SU-DHL-6 (cell line): ENCODE data around the gene MRPL44.
"Not testable (repeated sequence)": the region's sequence is repeated elsewhere in the genome, so short reads cannot be mapped to it uniquely, and the experiment has no call there.

ENCODE experiments used
- H2AFZ ChIP-seq: fragments of 200-600 bp; sonication (generic); 2 replicates; pipeline ENCODE4 v1.6.1; 2014; ENCODE audit warnings: low read depth, mild to moderate bottlenecking, moderate library complexity, mixed read lengths, antibody characterized with exemption, low read length; ENCODE audit not compliant: severe bottlenecking
- H3F3A ChIP-seq: fragments of 200-600 bp; shearing (Covaris generic); 2 replicates; pipeline ENCODE4 v1.6.0; 2016; ENCODE audit warnings: antibody characterized with exemption, mild to moderate bottlenecking; ENCODE audit not compliant: insufficient read depth
- H3K27ac ChIP-seq: fragments of 200-600 bp; sonication (generic); 2 replicates; pipeline ENCODE4 v1.5.1; 2016; ENCODE audit warnings: low read depth, mild to moderate bottlenecking, low read length, moderate library complexity, mixed read lengths
- H3K27me3 ChIP-seq: fragments of 200-600 bp; sonication (generic), shearing (Covaris generic); 2 replicates; pipeline ENCODE4 v1.6.0; 2014; ENCODE audit warnings: mild to moderate bottlenecking, low read length
- H3K36me3 ChIP-seq: fragments of 200-600 bp; sonication (generic); 2 replicates; pipeline ENCODE4 v1.6.1; 2014; ENCODE audit warnings: mild to moderate bottlenecking, low read length, mixed read lengths
- H3K4me2 ChIP-seq: fragments of 300-600, 200-600 bp; shearing (Covaris generic), sonication (generic); 2 replicates; pipeline ENCODE4 v1.6.0; 2014; ENCODE audit warnings: low read length, low read depth, mild to moderate bottlenecking; ENCODE audit not compliant: poor library complexity, severe bottlenecking
- H3K4me3 ChIP-seq: fragments of 200-600 bp; sonication (generic); 2 replicates; pipeline ENCODE4 v1.5.1; 2014; ENCODE audit warnings: antibody characterized with exemption, low read length, mild to moderate bottlenecking, mixed read lengths; ENCODE audit not compliant: insufficient read depth, poor library complexity, severe bottlenecking
- H3K79me2 ChIP-seq: fragments of 200-600 bp; sonication (generic); 2 replicates; pipeline ENCODE4 v1.6.1; 2014; ENCODE audit warnings: mild to moderate bottlenecking, low read length, moderate library complexity; ENCODE audit not compliant: insufficient read depth
- H3K9ac ChIP-seq: fragments of 200-600 bp; sonication (generic); 2 replicates; pipeline ENCODE4 v1.7.0; 2014; ENCODE audit warnings: mild to moderate bottlenecking, low read length
- H3K9me2 ChIP-seq: fragments of 200-600 bp; sonication (generic); replicated peaks from 2 replicates; pipeline ENCODE4 v1.6.1; 2014; ENCODE audit warnings: low read length; ENCODE audit not compliant: insufficient read depth
- H3K9me3 ChIP-seq: fragments of 200-600 bp; sonication (generic); 2 replicates; pipeline ENCODE4 v1.6.1; 2014; ENCODE audit warnings: low read length, mixed read lengths; ENCODE audit not compliant: insufficient read depth
- H4K20me1 ChIP-seq: fragments of 200-600 bp; sonication (generic); 2 replicates; pipeline ENCODE4 v1.6.1; 2014; ENCODE audit warnings: low read depth, mild to moderate bottlenecking, antibody characterized with exemption, low read length, moderate library complexity, mixed read lengths
- CTCF ChIP-seq: fragments of 200-600 bp; sonication (generic); IDR thresholded peaks from one replicate; pipeline ENCODE4 v1.5.1; 2017; ENCODE audit warnings: antibody characterized with exemption, mild to moderate bottlenecking, low read length, moderate library complexity; ENCODE audit not compliant: insufficient read depth, poor library complexity, severe bottlenecking
- EZH2phosphoT487 ChIP-seq: fragments of 200-600 bp; sonication (generic), shearing (Covaris generic); conservative IDR thresholded peaks from 2 replicates; pipeline ENCODE4 v1.6.1; 2018; ENCODE audit warnings: mild to moderate bottlenecking, antibody characterized with exemption, low read length, moderate library complexity, mixed read lengths

MRPL44 gene

DNA sequence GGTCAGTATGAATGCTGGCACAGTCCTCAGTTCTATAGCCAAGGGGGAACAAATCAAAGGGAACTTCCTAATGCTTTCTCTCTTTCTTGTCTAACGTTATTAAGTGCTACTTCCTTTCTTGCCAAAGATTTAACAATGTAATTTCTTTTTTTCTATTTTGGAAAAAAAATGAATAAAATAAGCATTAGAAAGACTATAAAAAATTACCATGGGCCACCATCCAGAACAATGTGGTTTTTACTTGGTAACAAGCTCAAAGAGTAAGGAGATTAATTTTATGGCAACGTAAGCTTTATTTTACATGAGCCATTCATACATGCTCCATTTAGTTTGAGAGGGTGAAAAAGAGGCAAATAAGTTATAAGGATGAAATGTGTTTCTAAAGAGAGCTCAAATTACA, 41.7 kb downstream of the MRPL44 start:
- Histone ChIP-seq H3K27ac (no peak overlapping the region), H3K4me3 (no peak overlapping the region), H3K79me2 (no peaks in the 10 kb centered on the region), H3K36me3 (no peaks in the 10 kb centered on the region), H3F3A (no peaks in the 10 kb centered on the region), H4K20me1 (no peaks in the 10 kb centered on the region), H3K9me2 (no peaks in the 10 kb centered on the region), H3K9ac (no peak overlapping the region), H3K4me2 (no peak overlapping the region), H2AFZ (no peak overlapping the region), H3K9me3 (no peaks in the 10 kb centered on the region), H3K27me3 (no peaks in the 10 kb centered on the region)
- TF ChIP-seq CTCF (no peak), EZH2phosphoT487 (no peak)

DNA sequence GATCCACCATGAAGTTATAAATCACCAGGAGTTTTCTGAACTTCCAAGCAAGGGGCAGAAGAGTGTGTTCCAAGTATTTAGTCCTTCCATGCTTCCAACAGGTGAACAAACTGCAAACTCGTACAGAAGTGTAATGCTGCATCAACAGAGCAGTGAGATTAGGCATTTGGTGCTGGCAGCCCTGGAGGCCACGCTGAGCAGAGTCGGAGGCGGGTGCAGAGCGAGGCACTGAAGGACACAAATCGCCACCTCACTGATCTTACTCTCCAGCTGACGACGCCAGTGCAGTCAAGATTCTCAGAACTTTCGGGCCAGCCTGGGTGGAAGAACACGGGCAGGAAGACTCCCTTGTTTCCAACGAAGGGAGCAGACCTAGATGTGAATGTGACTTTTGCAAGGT, 42.6 kb downstream of the MRPL44 start:
- no peak for TF ChIP-seq EZH2phosphoT487
- TF ChIP-seq CTCF: no peak
- Histone ChIP-seq H3F3A (no peaks in the 10 kb centered on the region), H3K9ac (no peak overlapping the region), H3K27me3 (no peaks in the 10 kb centered on the region), H3K4me3 (no peak overlapping the region), H3K79me2 (no peaks in the 10 kb centered on the region), H3K27ac (no peak overlapping the region), H3K9me2 (no peaks in the 10 kb centered on the region), H4K20me1 (no peaks in the 10 kb centered on the region), H3K4me2 (no peak overlapping the region), H3K36me3 (no peaks in the 10 kb centered on the region), H3K9me3 (no peaks in the 10 kb centered on the region), H2AFZ (no peak overlapping the region)

DNA sequence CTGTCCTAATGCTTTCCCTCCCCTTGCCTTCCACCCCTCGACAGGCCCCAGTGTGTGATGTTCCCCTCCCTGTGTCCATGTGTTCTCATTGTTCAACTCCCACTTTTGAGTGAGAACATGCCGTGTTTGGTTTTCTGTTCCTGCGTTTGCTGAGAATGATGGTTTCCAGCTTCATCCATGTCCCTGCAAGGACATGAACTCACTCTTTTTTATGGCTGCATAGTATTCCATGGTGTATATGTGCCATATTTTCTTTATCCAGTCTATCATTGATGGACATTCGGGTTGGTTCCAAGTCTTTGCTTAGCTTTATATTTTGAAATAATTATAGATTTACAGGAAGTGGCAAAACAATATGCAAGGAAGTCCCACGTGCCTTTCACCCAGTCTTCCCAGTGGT, 43.4 kb downstream of the MRPL44 start:
- not testable (repeated sequence) for H4K20me1 ChIP-seq, H3K27ac ChIP-seq, H3K9me2 ChIP-seq, H3K4me2 ChIP-seq, H3K27me3 ChIP-seq, H3F3A ChIP-seq, H3K9me3 ChIP-seq, H2AFZ ChIP-seq, H3K9ac ChIP-seq, H3K36me3 ChIP-seq, H3K79me2 ChIP-seq, H3K4me3 ChIP-seq

- Histone ChIP-seq H4K20me1 (no peaks in the 10 kb centered on the region), H3K36me3 (no peaks in the 10 kb centered on the region), H3F3A (no peaks in the 10 kb centered on the region), H3K4me2 (no peak overlapping the region), H3K9ac (no peak overlapping the region), H3K9me2 (no peaks in the 10 kb centered on the region), H3K9me3 (no peaks in the 10 kb centered on the region), H3K79me2 (no peaks in the 10 kb centered on the region), H3K4me3 (no peak overlapping the region), H3K27me3 (no peaks in the 10 kb centered on the region), H2AFZ (no peak overlapping the region), H3K27ac (no peak overlapping the region)
- no peak for TF ChIP-seq EZH2phosphoT487
- TF ChIP-seq CTCF: no peak
Measured at GRCh38 chr2:224004105-224004695, 46.9 kb downstream of the MRPL44 start.
